HFF-Myc (cell line): ENCODE measurements around the gene RENBP.

ENCODE experiments used
- DNase-seq: peaks from one replicate; pipeline ENCODE4 v3.0.0-alpha.2; 2011; ENCODE audit warnings: low read depth; ENCODE audit errors: extremely low read depth
- H3K4me3 ChIP-seq: replicated peaks from 2 replicates; pipeline ENCODE4 v1.5.1; 2011; ENCODE audit warnings: low read depth, mild to moderate bottlenecking, control low read depth, low read length
- TF ChIP-seq, protein P1 (sequence below): IDR thresholded peaks from 2 replicates; pipeline ENCODE4 v1.5.1; 2012; ENCODE audit warnings: mild to moderate bottlenecking, low read depth, low read length, control low read depth; ENCODE audit errors: missing control alignments

The RENBP gene

DNA sequence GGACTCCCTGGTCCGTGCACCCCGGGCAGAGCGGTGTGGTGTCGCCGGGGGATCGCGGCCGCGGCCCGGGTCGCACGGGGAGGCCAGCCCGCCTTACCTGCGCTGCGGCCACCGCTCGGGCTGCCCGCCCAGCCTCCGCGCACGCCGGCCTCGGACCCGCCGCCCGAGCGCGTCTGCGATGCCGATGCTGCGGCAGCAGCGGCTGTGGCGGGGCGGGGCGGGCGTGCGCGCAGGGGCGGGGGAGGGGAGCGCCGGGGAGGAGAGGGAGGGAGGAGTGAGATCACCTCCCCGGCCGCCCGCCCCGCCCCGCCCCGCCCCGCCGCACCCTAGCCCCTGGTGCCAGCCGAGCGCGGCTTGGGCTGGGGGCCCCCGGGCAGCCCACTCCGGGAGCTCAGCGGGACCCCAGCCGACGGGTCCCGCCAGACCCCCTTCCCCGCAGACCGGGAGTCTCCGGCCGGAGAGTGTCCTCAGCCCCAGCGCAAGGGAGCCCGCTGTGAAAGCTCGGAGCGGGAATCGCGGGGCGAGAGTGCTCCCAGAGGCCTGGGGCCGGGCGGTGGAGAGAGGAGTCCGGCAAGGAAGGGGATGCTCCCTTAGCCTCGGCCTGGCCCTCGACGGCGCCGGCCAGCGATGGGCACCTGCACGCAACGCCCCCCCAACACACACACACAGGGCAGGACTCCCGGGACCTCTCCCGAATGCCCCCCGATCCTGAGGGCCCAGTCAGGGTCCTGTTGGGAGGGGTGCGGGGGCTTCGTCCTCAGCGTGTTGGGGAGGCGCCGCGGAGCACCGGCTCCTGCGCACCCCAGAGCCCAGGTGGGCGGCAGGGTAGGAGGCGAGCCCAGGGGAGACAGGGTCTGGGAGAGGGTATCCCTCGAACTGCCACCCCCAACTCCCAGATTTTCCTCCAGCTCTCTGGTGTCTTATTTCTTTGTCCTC is 58.2 kb downstream of the RENBP start, which contains the start of gene L1CAM:
TSS of gene L1CAM (minus strand) at position 206 of the 936 bp plus-strand sequence. CDS start 10,337 bp downstream, outside the sequence.
- H3K4me3 ChIP-seq = no peak within 1 kb of the TSS
- no peak for DNase-seq

More for the DNA sequence above, 58.2 kb downstream of the RENBP start, which contains the start of gene L1CAM:
- TF ChIP-seq, protein P1, sequence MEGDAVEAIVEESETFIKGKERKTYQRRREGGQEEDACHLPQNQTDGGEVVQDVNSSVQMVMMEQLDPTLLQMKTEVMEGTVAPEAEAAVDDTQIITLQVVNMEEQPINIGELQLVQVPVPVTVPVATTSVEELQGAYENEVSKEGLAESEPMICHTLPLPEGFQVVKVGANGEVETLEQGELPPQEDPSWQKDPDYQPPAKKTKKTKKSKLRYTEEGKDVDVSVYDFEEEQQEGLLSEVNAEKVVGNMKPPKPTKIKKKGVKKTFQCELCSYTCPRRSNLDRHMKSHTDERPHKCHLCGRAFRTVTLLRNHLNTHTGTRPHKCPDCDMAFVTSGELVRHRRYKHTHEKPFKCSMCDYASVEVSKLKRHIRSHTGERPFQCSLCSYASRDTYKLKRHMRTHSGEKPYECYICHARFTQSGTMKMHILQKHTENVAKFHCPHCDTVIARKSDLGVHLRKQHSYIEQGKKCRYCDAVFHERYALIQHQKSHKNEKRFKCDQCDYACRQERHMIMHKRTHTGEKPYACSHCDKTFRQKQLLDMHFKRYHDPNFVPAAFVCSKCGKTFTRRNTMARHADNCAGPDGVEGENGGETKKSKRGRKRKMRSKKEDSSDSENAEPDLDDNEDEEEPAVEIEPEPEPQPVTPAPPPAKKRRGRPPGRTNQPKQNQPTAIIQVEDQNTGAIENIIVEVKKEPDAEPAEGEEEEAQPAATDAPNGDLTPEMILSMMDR = no peak
